M059J (cell line): ENCODE measurements around the gene CDKAL1. TPM values are rescaled to one million over a fixed set of nuclear protein-coding genes. Genes with fewer than 3 reads are reported as not detected.
"Not testable (repeated sequence)": the region's sequence is repeated elsewhere in the genome, so short reads cannot be mapped to it uniquely, and the experiment has no call there.

Source experiments
- DNase-seq: peaks from one replicate; pipeline ENCODE4 v3.0.0-alpha.2; 2012; ENCODE audit warnings: low read depth
- total RNA-seq: library from RNA; depleted of rRNA; stranded (reverse); fragments of >200 nt; shearing (Covaris generic); gene quantifications from 2 replicates; pipeline ENCODE4 v1.2.3, GENCODE V29; 2014

CDKAL1 gene
- total RNA-seq, 1 experiment from 2014 or later = 36.4 TPM

DNA sequence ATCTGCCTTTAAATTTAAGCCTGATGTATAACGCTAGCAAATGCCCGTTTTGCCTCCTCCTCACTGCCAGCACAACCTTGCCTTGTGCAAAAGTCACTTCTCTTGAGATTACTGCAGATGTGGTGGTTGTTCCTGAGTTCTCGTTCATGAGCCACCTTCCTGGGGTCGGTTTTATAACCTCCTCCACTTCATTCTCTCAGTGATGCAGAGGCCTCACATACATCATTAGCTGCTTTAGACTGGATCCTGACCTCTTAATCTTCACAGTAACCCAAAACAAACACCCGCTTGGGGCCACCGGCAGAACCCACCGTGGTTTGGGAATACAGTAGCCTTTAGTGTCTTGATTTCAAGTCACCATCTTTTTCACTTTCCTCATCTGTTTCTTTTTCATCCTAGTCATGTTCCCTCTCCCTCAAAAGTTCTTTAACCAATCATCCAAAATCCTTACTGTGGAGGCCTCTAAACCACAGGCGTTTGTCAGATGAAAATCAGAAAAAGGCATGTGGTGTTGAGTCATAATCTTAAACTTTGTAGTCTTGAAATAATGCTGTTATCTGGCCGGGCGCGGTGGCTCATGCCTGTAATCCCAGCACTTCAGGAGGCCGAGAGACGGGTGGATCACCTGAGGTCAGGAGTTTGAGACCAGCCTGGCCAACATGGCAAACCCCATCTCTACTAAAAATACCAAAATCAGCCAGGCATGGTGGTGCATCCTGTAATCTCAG is 629.0 kb downstream of the CDKAL1 start:
- DNase-seq = peak; percentile 95

DNA sequence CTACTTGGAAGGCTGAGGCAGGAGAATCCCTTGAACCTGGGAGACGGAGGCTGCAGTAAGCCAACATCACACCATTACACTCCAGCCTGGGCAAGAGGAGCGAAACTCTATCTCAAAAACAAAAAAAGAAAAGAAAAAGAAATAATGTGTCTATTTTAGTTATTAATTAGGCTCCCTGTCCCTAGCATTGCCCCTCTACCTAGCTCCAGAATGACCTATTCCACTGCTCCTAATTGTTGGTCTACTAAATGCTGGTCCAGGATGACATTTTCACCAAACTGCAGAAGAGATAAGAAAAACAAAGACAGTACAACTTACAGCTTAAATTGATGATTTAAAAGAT is 629.6 kb downstream of the CDKAL1 start:
- no peak for DNase-seq

DNA sequence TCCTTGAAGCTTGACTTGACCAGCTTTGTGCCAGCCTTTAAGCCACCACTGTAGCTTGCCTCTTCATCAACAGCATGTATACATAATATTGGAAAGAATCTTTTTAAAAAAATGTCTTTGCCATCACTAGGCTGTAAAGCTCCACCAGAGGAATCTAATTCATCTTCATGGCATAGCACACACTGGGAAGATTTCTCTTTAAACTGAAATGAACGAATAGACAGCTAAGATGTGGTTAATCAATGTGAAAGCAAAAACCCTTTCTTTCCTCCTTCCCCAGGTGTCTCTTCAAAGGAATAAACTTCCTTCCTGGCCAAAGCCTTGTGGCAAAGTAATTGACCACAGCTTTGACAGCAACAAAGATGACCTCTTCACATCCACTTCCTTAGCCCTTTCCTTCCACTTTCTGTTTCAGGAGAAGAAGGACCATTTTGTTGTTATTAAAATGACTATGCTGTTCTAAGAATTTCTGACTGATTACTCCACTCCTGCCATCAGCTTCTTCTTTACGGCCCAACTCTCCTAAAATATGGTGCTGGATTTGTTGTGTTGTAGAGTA is 630.6 kb downstream of the CDKAL1 start:
- DNase-seq = peak; percentile 85

DNA sequence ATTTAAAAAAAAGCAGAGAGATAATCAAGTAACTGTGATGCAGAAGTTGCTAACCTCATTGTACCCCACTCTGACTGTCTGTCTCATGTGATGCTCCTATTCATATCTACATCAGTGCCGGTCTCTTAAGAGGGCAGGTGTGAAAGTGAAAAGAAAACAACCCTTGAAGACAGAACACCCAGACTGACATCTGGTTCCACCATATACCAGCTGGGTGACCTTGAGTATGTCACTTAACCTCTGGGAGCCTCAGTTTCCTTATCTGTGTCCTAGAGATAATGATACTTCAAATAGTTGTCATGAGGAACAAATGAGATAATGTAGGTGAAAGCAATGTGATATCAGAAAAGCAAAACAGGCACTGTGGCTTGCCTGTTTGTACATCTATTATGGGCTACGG is 632.5 kb downstream of the CDKAL1 start:
- DNase-seq = no peak

DNA sequence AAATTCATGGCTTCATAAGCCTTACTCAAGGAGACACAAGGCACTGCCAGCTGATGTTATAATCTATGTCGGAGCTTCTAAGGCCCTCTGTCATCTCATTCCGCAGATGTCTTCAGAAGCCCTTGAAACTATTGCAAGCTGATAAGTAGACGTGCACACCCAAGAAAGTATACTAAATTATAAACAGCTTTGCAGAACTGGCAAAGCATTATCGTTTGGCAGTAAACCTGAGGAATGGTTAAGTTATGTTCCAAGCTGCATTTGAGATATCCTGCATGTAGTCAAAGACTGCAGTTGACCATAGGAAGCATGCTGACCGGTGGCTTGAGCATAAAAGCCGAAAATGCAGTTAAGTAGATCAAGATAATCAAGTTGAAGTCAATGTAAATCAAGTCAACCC is 633.5 kb downstream of the CDKAL1 start:
- DNase-seq = no peak

DNA sequence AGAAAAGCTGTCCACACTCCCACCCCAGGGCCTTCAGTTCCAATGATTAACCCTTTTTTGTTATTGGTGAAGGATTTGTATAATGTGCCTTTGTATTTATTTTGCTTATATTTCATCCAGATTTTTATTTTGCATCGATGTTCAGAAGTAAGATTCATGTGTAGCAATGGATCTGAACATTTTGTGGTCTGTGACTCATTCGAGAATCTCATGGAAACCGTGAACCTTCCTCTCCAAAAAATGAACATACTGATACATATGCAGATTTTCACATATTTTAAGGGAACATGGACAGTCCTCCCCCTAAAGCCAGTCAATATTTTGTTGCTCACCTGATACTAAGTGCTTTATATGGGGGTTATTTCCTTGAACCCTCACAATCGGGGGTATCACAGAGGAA is 637.5 kb downstream of the CDKAL1 start:
- DNase-seq = peak; percentile 23

DNA sequence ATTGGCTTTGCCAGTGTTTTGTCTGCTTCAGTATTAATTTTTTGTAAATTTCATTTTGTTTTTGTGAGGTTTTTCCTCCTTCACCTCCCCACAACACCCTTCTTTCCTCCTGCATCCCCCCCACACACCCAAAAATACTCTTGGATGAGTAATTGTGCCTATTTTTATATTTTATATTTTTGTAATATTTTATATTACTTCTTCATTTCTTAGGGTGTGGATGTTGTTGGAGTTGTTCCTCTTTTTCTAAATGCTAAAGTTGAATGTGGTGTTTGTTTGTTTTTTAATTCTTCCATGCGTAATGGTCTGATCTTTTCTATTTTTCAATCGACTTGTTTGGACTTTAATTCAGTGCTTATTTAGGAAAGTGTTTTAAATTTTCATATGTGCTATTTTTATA is 638.8 kb downstream of the CDKAL1 start:
- no peak for DNase-seq

DNA sequence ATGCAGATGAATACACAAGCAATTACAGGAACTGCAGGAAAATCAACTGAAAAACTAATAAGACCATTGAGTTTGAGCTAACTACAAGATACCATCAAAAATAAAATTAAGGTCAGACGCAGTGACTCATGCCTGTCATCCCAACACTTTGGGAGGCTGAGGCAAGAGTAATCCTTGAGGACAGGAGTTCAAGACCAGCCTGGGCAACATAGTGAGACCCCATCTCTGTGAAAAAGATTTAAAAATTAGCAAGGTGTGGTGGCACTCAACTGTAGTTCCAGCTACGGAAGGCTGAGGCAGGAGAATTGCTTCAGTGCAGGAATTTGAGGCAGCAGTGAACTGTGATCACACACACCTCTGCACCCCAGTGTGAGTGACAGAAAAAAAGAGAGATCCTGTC is 639.4 kb downstream of the CDKAL1 start:
- DNase-seq = no peak

DNA sequence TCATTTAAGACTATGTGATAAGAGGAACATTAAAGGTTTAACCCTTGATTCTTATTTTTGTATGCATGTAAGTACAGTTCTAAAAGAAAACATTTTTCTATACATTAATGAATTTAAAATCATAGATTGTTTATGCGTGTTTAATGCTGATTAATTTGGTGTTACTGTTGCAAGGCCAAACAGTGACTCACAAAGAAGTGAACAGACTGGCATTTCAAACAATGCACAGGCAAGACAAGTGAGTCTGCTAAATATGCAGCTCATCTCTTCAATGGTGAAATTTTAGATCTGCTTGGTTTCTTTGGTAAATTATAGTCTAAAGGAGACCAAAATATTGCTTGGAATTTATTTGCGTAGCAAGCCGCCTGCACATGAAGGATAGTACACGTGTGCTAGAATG is 641.9 kb downstream of the CDKAL1 start:
- no peak for DNase-seq

DNA sequence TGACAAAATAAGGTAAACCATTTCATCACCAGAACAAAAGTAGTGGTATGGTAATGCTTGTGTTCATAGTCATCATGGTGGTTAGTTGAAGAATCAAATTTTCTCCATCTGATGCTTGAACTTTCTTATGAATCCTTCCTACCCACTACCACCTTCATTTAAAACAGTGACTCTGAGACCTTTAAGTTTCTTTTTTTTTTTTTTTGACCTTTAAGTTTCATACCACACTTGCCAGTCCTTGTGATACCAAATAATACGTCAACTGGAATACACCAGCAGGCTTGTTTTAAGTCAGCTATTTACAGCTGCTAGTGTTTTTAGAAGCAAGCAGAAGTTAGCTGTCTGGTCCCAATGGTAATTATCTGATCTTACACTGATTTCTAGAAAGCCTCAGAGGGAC is 645.9 kb downstream of the CDKAL1 start:
- no peak for DNase-seq

DNA sequence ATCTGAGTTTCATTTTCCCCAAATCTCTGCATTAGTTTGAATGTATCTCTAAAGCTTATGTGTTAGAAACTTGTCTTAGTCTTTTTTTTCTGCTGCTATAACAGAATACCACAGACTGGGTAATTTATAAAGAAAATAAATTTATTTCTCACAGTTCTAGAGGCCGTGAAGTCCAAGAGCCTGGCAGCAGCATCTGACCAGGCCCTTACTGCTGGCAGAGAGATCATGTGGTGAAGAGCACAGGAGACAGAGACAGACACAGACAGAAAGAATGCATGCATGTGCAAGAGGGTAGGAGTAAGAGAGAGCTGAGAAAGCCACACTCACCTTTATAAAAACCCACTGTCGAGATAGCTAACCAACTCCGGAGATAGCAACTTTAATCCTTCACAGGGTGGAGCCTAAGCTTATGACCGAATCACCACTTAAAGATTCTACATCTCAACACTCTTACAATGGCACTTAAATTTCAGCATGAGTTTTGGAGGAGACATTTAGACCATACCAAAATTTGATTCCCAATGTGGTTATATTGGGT is 646.6 kb downstream of the CDKAL1 start:
- DNase-seq = no peak

DNA sequence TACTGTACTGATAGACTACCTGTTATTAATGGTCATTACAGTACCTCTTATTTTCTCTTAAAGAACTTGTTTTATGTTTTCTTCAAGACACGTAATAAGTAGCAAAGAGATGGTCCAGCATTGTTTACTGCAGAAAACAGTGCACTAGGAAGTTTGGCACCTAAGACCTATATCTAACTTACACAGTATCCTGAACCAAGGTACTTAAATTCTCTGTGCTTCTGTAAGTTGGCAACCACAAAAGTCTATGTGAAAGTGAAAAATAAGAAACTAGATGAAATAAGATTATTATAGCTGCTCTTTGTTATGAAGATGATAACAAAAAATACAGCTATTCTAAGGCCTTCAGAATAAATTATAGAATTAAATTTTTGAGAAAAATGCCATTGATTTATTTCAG is 647.6 kb downstream of the CDKAL1 start:
- no peak for DNase-seq

DNA sequence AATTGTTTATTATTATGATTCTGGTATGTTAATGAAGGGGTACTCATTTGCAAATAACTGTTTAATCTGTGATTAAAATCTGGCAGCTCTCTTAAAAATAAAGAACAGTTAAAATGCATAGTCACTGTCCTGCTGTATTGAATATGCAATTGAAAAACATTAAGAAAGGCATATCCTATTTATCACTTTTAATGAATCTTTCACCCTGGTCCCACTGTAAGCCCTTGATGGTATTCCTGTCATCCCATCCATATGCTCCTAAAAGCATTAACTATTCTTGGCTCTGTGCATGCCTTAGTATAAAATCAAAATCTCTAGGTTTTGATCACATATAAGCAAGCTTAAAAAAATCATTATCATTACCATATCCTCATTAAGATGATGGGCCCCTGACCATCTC is 648.3 kb downstream of the CDKAL1 start:
- DNase-seq = no peak

DNA sequence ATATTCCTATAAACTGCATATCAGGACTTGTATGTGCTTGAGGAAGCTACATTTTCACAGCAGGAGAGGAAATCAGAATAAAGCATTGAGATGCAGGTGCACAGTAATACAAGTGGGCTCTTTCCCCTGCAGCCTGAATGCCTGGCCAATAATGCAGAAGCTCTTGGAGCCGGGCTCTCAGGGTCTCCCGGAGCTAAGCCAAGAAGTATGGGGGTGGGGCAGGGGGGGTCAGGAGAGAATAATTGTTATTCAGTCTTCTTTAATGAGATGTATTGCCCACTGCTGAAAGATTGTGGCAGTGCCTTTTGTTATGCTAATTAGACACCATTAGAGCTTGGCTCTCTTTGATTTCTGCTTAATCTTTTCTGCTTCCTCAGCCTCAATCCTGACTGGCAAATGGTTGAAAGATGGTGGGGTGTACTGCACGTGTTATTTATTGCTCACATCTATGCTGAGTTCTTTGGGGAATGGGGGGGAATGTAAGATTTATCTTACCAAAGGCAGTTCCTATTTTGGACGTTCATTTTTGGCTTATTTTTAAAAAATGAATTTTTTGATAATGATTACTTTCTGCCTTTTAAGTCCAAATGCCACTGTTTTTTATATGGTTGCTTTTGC is 651.7 kb downstream of the CDKAL1 start:
- DNase-seq = no peak

DNA sequence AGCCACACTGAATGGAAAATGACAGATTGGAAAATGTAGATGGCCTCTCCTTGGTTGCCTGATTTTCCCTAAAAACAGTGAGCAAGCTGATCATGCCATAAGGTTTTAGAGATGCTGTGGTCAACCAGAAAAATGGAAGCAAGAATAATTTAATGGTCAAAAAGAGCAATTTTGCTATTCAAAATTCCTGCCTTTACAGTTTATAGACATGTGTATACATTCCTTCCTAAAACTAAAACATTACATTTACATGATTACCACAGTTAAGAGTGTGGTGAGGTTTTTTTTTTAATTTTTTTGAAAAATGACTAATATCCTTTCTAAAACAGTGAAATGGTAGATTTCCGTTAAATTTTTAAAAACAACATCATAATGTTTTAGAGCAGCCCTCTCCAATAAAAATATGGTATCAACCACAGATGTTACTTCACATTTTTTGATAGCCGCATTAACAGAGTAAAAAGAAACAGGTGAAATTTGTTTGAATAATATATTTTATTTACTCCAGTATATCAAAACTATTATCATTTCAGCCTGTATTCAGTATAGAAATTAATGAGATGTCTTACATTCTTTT is 652.3 kb downstream of the CDKAL1 start:
- DNase-seq = no peak

DNA sequence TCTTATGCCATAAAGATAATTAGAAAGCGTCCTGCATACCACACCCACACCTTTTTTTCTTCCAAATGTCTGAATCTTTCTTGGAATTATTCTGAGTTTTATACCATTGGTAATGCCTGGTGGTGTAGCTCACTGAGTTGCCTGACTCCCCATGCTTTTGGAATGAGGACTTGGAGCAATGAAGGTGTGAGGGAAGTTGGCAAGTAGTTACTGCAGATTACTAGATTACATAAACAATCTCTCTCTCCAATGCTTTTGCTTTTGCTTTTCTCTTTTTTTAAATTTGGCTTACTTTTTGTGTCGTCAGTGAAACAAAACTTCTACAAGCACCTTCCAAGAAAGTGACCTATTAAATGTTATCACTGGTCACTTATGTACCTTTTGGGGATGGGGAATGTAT is 653.2 kb downstream of the CDKAL1 start:
- DNase-seq = no peak

DNA sequence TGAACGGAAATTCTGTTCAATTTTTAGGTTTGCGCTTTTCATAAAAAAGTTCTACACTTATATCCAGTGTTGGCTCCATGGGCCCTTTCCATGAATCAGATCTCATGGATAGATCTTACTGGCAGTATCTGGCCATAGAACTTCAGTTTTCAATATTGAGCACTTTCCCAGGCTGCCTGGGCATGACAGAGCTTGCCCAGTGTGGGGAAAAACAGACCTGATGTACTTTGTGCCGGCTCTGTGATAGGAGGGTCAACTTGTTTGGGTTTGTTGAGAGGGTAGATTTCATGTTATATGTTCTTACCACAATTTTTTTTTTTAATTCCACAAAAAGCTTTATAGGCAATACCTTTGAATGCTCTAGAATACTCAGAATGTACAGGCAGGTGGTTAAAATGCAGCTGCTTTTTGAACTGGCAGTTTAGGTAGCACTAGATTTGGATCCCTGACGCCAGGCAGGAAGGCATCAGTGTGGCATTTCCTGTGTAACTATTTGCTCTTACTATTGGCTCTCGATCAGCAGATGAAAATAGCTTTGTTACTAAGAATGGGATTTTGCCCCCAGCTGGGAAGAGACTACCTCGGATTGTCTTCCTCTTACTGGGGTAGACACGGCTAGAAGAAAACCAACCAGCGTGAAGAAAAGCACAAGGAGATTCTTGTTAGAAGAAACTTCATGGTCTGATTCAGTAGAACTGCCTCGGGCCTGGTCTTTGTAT is 654.4 kb downstream of the CDKAL1 start:
- DNase-seq = no peak

DNA sequence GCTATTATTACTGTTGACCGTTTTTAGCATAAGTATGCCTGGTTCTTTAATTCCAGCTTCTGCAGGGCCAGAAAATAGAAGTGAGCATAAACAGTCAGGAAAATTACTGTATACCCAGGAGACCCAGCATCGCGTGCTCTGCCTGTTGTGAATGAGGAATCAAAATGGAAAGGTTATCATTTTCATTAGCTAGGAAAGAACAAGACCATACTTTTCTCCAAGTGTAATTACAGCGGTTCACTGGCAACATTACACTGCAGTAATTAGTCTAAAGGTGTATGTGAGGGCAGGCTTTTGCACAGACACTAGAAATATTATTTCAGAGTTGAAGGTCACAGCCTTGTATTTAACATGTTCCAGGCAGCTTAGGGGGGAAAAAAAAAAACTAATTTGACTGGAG is 655.5 kb downstream of the CDKAL1 start:
- no peak for DNase-seq

DNA sequence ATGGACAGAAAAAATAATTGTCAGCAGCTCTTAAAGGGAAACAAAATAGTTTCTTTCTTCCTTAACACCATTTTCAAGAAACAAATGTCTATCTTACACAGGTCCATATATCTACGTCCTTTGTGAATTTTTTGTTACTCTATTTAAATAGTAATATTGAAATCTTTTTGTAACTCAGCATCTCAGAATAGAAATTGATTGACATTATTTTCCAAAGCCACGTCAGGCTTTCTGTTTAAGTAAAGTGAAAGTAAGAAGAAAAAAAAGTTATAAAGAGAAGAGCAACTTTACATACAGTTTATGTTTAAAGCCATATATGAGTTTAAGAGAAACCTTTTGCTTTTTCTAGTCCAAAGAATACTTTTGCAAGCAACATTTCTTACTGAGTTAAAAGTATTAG is 656.4 kb downstream of the CDKAL1 start:
- no peak for DNase-seq

DNA sequence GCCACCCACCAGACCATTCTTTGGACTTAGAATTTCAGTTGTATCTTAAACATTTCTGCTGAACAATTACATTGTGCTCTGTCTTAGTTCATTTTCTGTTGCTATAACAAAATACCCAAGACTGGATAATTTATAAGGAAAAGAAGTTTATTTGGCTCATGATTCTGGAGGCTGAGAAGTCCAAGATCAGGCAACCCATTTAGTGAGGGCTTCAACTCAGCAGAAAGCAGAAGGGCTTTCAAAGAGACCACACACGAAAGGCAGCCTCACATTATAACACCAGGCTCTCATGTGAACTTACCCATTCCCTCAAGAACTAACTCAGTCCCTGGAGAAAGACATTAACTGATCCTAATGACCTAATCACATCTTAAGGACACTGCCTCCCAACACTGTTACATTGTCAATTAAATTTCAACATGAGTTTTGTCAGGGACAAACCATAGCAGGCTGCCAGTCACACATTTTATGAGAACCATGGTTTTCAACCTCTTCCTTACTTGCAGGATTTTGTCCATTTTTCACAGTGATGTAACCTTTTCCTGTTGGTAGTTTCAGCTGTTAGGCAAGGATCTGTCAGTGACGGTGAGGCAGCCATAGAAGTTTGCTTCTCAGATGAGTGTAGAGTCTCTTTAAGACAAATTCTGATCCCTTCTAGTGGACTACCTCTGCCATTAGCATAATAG is 659.7 kb downstream of the CDKAL1 start:
- no peak for DNase-seq

DNA sequence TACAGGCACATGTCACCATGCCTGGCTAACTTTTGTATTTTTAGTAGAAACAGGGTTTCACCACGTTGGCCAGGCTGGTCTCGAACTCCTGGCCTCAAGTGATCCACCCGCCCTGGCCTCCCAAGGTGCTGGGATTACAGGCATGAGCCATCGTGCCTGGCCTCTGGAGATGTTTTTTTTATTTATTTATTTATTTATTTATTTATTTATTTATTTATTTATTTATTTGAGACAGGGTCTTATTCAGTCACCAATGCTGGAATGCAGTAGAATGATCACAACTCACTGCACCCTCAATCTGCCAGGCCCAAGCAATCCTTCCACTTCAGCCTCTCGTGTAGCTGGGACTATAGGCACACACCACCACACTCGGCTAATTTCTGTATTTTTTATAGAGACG is 661.0 kb downstream of the CDKAL1 start:
- not testable (repeated sequence) for DNase-seq
